HL-60 (cell line): ENCODE results near the gene MED15.

Experiments
- DNase-seq, 2 experiments: peaks; one replicate each; pipeline ENCODE4 v3.0.0-alpha.2; 2010 to 2020; ENCODE audit warnings: low read depth in 1 of 2, low spot score in 1 of 2
- H3K27ac ChIP-seq: fragments of 250-450 bp; sonication (Bioruptor Pico); replicated peaks from 2 replicates; pipeline ENCODE4 v1.5.1; 2020; ENCODE audit warnings: mild to moderate bottlenecking, moderate library complexity
- H3K27me3 ChIP-seq: fragments of 250-450 bp; sonication (Bioruptor Pico); 2 replicates; pipeline ENCODE4 v1.5.1; 2021; ENCODE audit warnings: mild to moderate bottlenecking, moderate library complexity; ENCODE audit not compliant: insufficient read depth, poor library complexity, severe bottlenecking
- H3K4me3 ChIP-seq: replicated peaks from 2 replicates; pipeline ENCODE4 v1.5.1; 2011; ENCODE audit warnings: mild to moderate bottlenecking, control low read depth, low read length; ENCODE audit not compliant: insufficient read depth
- GABPA ChIP-seq: IDR thresholded peaks from 2 replicates; pipeline ENCODE4 v1.6.1; 2012; ENCODE audit warnings: low read depth
- POLR2AphosphoS5 ChIP-seq: IDR thresholded peaks from 2 replicates; pipeline ENCODE4 v1.6.1; 2012; ENCODE audit warnings: low read depth
- SPI1 ChIP-seq: IDR thresholded peaks from 2 replicates; pipeline ENCODE4 v1.6.1; 2012; ENCODE audit warnings: low read depth, mild to moderate bottlenecking, borderline replicate concordance
- TF ChIP-seq, protein P1 (sequence below): IDR thresholded peaks from 2 replicates; pipeline ENCODE4 v1.6.1; 2012; ENCODE audit warnings: low read depth; ENCODE audit not compliant: insufficient replicate concordance
- TF ChIP-seq, protein P2 (sequence below): IDR thresholded peaks from one replicate; pipeline ENCODE4 v1.5.1; 2011; ENCODE audit warnings: low read length, control low read depth, inconsistent platforms; ENCODE audit not compliant: insufficient read depth

Gene MED15

DNA sequence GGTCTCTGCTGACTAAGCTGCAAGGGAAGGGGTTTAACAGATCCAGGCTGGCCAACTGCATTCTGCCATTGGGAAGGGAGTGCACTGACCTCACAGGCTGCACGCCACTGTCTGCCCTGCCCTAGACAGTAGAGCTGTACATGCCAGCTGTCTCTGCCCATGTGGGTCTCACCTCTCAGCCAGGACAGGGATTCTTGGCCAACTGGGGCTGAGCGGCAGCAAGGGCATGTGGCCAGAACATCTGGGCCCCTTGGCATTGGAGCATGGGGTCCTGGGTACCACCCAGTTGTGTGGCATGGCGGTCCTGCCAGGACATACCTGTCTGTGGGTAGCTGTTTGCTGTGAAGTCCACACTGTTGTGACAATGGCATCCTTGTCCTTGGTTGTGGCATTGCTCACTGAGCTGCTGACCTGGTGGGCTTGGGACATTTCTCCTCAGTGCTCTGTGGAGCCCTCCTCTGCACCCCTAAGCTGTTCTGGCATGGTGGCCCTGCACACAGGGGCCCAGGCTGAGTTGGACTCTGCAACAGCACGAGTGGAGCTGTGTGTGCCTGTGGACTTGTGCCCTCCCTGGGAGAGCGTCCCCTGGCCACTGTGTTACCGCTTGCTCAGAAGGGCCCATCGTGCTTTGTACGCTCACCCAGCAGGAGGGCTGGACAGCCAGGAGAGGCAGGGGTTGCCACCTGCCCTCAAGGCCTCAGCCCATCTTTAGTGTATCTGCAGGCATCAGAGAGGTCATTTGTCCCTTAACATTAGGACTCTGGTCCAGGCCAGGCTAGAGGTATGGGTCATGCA is 46.7 kb downstream of the MED15 start:
- Histone ChIP-seq H3K27me3 (no peaks in the 10 kb centered on the region), H3K4me3 (no peak overlapping the region), H3K27ac (no peak overlapping the region)
- no peak for DNase-seq
- TF ChIP-seq GABPA, result no peak
- no peak for TF ChIP-seq POLR2AphosphoS5
- TF ChIP-seq, protein P1, sequence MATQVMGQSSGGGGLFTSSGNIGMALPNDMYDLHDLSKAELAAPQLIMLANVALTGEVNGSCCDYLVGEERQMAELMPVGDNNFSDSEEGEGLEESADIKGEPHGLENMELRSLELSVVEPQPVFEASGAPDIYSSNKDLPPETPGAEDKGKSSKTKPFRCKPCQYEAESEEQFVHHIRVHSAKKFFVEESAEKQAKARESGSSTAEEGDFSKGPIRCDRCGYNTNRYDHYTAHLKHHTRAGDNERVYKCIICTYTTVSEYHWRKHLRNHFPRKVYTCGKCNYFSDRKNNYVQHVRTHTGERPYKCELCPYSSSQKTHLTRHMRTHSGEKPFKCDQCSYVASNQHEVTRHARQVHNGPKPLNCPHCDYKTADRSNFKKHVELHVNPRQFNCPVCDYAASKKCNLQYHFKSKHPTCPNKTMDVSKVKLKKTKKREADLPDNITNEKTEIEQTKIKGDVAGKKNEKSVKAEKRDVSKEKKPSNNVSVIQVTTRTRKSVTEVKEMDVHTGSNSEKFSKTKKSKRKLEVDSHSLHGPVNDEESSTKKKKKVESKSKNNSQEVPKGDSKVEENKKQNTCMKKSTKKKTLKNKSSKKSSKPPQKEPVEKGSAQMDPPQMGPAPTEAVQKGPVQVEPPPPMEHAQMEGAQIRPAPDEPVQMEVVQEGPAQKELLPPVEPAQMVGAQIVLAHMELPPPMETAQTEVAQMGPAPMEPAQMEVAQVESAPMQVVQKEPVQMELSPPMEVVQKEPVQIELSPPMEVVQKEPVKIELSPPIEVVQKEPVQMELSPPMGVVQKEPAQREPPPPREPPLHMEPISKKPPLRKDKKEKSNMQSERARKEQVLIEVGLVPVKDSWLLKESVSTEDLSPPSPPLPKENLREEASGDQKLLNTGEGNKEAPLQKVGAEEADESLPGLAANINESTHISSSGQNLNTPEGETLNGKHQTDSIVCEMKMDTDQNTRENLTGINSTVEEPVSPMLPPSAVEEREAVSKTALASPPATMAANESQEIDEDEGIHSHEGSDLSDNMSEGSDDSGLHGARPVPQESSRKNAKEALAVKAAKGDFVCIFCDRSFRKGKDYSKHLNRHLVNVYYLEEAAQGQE, result no peak
- TF ChIP-seq SPI1, result no peak
- TF ChIP-seq, protein P2, sequence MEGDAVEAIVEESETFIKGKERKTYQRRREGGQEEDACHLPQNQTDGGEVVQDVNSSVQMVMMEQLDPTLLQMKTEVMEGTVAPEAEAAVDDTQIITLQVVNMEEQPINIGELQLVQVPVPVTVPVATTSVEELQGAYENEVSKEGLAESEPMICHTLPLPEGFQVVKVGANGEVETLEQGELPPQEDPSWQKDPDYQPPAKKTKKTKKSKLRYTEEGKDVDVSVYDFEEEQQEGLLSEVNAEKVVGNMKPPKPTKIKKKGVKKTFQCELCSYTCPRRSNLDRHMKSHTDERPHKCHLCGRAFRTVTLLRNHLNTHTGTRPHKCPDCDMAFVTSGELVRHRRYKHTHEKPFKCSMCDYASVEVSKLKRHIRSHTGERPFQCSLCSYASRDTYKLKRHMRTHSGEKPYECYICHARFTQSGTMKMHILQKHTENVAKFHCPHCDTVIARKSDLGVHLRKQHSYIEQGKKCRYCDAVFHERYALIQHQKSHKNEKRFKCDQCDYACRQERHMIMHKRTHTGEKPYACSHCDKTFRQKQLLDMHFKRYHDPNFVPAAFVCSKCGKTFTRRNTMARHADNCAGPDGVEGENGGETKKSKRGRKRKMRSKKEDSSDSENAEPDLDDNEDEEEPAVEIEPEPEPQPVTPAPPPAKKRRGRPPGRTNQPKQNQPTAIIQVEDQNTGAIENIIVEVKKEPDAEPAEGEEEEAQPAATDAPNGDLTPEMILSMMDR, result no peak

GRCh38 chr22:20554824-20555223 is 47.4 kb downstream of the MED15 start:
- Histone ChIP-seq H3K4me3 (no peak overlapping the region), H3K27ac (no peak overlapping the region), H3K27me3 (no peaks in the 10 kb centered on the region)
- DNase-seq, result no peak
- TF ChIP-seq, protein P2, result no peak
- TF ChIP-seq GABPA (no peak), POLR2AphosphoS5 (no peak), SPI1 (no peak)
- TF ChIP-seq, protein P1, result no peak

DNA sequence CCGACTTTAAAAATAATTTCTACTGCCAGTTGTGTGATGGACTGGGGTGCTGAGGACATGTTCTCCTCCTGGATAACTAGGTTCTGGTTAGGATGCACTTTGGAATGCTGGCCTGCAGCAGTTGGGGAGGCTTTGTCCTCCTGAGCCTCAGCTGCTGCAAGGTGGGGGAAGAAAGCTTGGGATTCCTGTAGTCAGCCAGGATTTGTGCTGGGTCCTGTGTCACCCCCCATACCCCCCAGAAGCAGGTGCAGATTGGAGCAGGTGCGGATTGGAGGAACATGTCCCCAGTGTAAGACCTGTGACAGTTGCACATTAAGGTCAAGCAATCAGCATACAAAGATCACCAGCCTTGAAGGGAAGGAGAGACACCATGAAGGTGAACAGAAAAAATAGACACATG is 51.1 kb downstream of the MED15 start:
- H3K27me3 ChIP-seq, result no peaks in the 10 kb centered on the region
- DNase-seq, result no peak
- no peak overlapping the region for H3K27ac ChIP-seq
- no peak overlapping the region for H3K4me3 ChIP-seq
- TF ChIP-seq, protein P1, result no peak
- TF ChIP-seq, protein P2, result no peak
- TF ChIP-seq GABPA, result no peak
- no peak for TF ChIP-seq SPI1
- TF ChIP-seq POLR2AphosphoS5, result no peak
